Globus pallidus (tissue), 1 donor: ENCODE data around the gene NOP9.
"Not testable (repeated sequence)": the region's sequence is repeated elsewhere in the genome, so short reads cannot be mapped to it uniquely, and the experiment has no call there.

Experiments
- DNase-seq: peaks from one replicate; pipeline ENCODE4 v3.0.0-alpha.2; 2015; ENCODE audit warnings: low spot score

Gene NOP9

GRCh38 chr14:24353559-24354481 lies 54.2 kb downstream of the NOP9 start:
- no peak for DNase-seq

- DNase-seq = not testable (repeated sequence)
Measured at GRCh38 chr14:24354482-24354825, 54.8 kb downstream of the NOP9 start.

- no peak for DNase-seq
Measured at GRCh38 chr14:24355009-24355408, 55.4 kb downstream of the NOP9 start.

GRCh38 chr14:24356208-24356607 lies 56.6 kb downstream of the NOP9 start:
- no peak for DNase-seq
